Neural cell (in vitro differentiated cells): ENCODE results near the gene RAB3GAP2. TPM values are rescaled to one million over a fixed set of nuclear protein-coding genes. Genes with fewer than 3 reads are reported as not detected.
"Not testable (repeated sequence)": the region's sequence is repeated elsewhere in the genome, so short reads cannot be mapped to it uniquely, and the experiment has no call there.

Experiments
- H2AFZ ChIP-seq: fragments of 200-600, 300-800 bp; sonication (generic), shearing (Covaris generic); 2 replicates; pipeline ENCODE4 v1.6.0; 2014; ENCODE audit warnings: low read depth, mild to moderate bottlenecking, antibody characterized with exemption, low read length, moderate library complexity
- H3F3A ChIP-seq: fragments of 200-600 bp; shearing (Covaris generic); 2 replicates; pipeline ENCODE4 v1.6.1; 2016; ENCODE audit warnings: mild to moderate bottlenecking, moderate library complexity, mixed read lengths, antibody characterized with exemption, low read length; ENCODE audit not compliant: insufficient read depth, poor library complexity, severe bottlenecking
- H3K27ac ChIP-seq: fragments of 200-600, 300-800 bp; sonication (generic), shearing (Covaris generic); 2 replicates; pipeline ENCODE4 v1.5.1; 2014; ENCODE audit warnings: mild to moderate bottlenecking, low read length, moderate library complexity
- H3K27me3 ChIP-seq: fragments of 300-800, 200-600 bp; sonication (generic), shearing (Covaris generic); 2 replicates; pipeline ENCODE4 v1.6.0; 2014; ENCODE audit warnings: mild to moderate bottlenecking, low read depth, low read length, moderate library complexity; ENCODE audit not compliant: insufficient read depth
- H3K36me3 ChIP-seq: fragments of 300-800, 200-600 bp; sonication (generic), shearing (Covaris generic); 2 replicates; pipeline ENCODE4 v1.5.1; 2014; ENCODE audit warnings: mild to moderate bottlenecking, antibody characterized with exemption, low read length, moderate library complexity; ENCODE audit not compliant: insufficient read depth
- H3K4me2 ChIP-seq: fragments of 300-800, 200-600 bp; sonication (generic), shearing (Covaris generic); 2 replicates; pipeline ENCODE4 v1.6.0; 2014; ENCODE audit warnings: mild to moderate bottlenecking, low read length
- H3K4me3 ChIP-seq: fragments of 300-800, 200-600 bp; sonication (generic), shearing (Covaris generic); 2 replicates; pipeline ENCODE4 v1.5.1; 2014; ENCODE audit warnings: mild to moderate bottlenecking, low read length, moderate library complexity
- H3K79me2 ChIP-seq: fragments of 200-600 bp; shearing (Covaris generic); replicated peaks from 2 replicates; pipeline ENCODE4 v1.6.0; 2014; ENCODE audit warnings: mild to moderate bottlenecking, low read length, moderate library complexity; ENCODE audit not compliant: insufficient read depth
- H3K9ac ChIP-seq: fragments of 300-800, 200-600 bp; sonication (generic), shearing (Covaris generic); 2 replicates; pipeline ENCODE4 v1.6.1; 2016; ENCODE audit warnings: mild to moderate bottlenecking, low read length, mixed read lengths
- H3K9me2 ChIP-seq: fragments of 200-600 bp; shearing (Covaris generic); 2 replicates; pipeline ENCODE4 v1.6.1; 2016; ENCODE audit warnings: mild to moderate bottlenecking, low read length, mixed read lengths; ENCODE audit not compliant: insufficient read depth
- H3K9me3 ChIP-seq: fragments of 200-600, 300-800 bp; sonication (generic), shearing (Covaris generic); 2 replicates; pipeline ENCODE4 v1.6.1; 2016; ENCODE audit warnings: mild to moderate bottlenecking, mixed run types, low read length, moderate library complexity, mixed read lengths
- H4K20me1 ChIP-seq: fragments of 200-600 bp; shearing (Covaris generic); 2 replicates; pipeline ENCODE4 v1.6.1; 2016; ENCODE audit warnings: mild to moderate bottlenecking, mixed run types; ENCODE audit not compliant: insufficient read depth
- CTCF ChIP-seq: fragments of 450-650 bp; IDR thresholded peaks from 2 replicates; pipeline ENCODE4 v1.5.1; 2014; ENCODE audit warnings: antibody characterized with exemption, mild to moderate bottlenecking, moderate library complexity; ENCODE audit not compliant: poor library complexity, severe bottlenecking
- EP300 ChIP-seq: fragments of 450-650 bp; conservative IDR thresholded peaks from 2 replicates; pipeline ENCODE4 v1.6.1; 2014; ENCODE audit warnings: antibody characterized with exemption, mild to moderate bottlenecking, moderate library complexity; ENCODE audit not compliant: poor library complexity, severe bottlenecking
- EZH2 ChIP-seq: fragments of 200-600, 300-800 bp; shearing (Covaris generic), sonication (generic); IDR thresholded peaks from 2 replicates; pipeline ENCODE4 v1.6.1; 2014; ENCODE audit warnings: antibody characterized with exemption, low read length, borderline replicate concordance, mild to moderate bottlenecking; ENCODE audit not compliant: insufficient read depth, poor library complexity, severe bottlenecking
- MXI1 ChIP-seq: fragments of 450-650 bp; conservative IDR thresholded peaks from 2 replicates; pipeline ENCODE4 v1.6.1; 2014; ENCODE audit warnings: antibody characterized with exemption, mild to moderate bottlenecking; ENCODE audit not compliant: poor library complexity, severe bottlenecking
- POLR2AphosphoS5 ChIP-seq: IDR thresholded peaks from 2 replicates; pipeline ENCODE4 v1.6.1; 2012
- RAD21 ChIP-seq: fragments of 450-650 bp; conservative IDR thresholded peaks from 2 replicates; pipeline ENCODE4 v1.6.1; 2014; ENCODE audit warnings: antibody characterized with exemption, mild to moderate bottlenecking, moderate library complexity
- REST ChIP-seq: IDR thresholded peaks from 2 replicates; pipeline ENCODE4 v1.6.1; 2012; ENCODE audit warnings: borderline replicate concordance
- SMC3 ChIP-seq: fragments of 450-650 bp; conservative IDR thresholded peaks from 2 replicates; pipeline ENCODE4 v1.6.1; 2014; ENCODE audit warnings: antibody characterized with exemption, mild to moderate bottlenecking, moderate library complexity; ENCODE audit not compliant: poor library complexity
- TAF1 ChIP-seq: IDR thresholded peaks from 2 replicates; pipeline ENCODE4 v1.6.1; 2012; ENCODE audit warnings: low read depth
- polyA plus RNA-seq: library from polyadenylated mRNA; depleted of rRNA; stranded (reverse); fragments of >200 nt; gene quantifications from 2 replicates; pipeline ENCODE4 v1.2.3, GENCODE V29; 2014

RAB3GAP2 gene
- polyA plus RNA-seq, 1 donor from 2014 or later: 39.9 TPM

GRCh38 chr1:220182111-220182510 is 90.1 kb downstream of the RAB3GAP2 start:
- no peak for TF ChIP-seq EP300
- H3K9me2 ChIP-seq: no peaks in the 10 kb centered on the region
- H3F3A ChIP-seq: no peaks in the 10 kb centered on the region
- no peaks in the 10 kb centered on the region for H3K9me3 ChIP-seq
- no peak overlapping the region for H3K27ac ChIP-seq
- no peaks in the 10 kb centered on the region for H4K20me1 ChIP-seq
- no peak overlapping the region for H2AFZ ChIP-seq
- no peaks in the 10 kb centered on the region for H3K27me3 ChIP-seq
- peaks cover 5% of the 10 kb centered on the region for H3K36me3 ChIP-seq
- H3K79me2 ChIP-seq: peaks cover 3% of the 10 kb centered on the region
- H3K4me2 ChIP-seq: no peak overlapping the region
- no peak overlapping the region for H3K4me3 ChIP-seq
- no peak overlapping the region for H3K9ac ChIP-seq

GRCh38 chr1:220176540-220176939 is 95.7 kb downstream of the RAB3GAP2 start:
- H4K20me1 ChIP-seq: no peaks in the 10 kb centered on the region
- H3K36me3 ChIP-seq: peaks cover 8% of the 10 kb centered on the region
- no peaks in the 10 kb centered on the region for H3K9me3 ChIP-seq
- H3K9me2 ChIP-seq: no peaks in the 10 kb centered on the region
- H2AFZ ChIP-seq: no peak overlapping the region
- H3K27ac ChIP-seq: no peak overlapping the region
- no peak overlapping the region for H3K4me2 ChIP-seq
- H3K4me3 ChIP-seq: no peak overlapping the region
- no peak overlapping the region for H3K9ac ChIP-seq
- TF ChIP-seq SMC3 (no peak), RAD21 (no peak), POLR2AphosphoS5 (no peak), CTCF (no peak)
- no peaks in the 10 kb centered on the region for H3K27me3 ChIP-seq
- H3F3A ChIP-seq: no peaks in the 10 kb centered on the region
- peaks cover 3% of the 10 kb centered on the region for H3K79me2 ChIP-seq

- no peak for TF ChIP-seq MXI1
- no peak for TF ChIP-seq RAD21
- no peak for TF ChIP-seq CTCF
- no peak for TF ChIP-seq EP300
- TF ChIP-seq TAF1: no peak
- no peak for TF ChIP-seq REST
- TF ChIP-seq EZH2: no peak
- no peak for TF ChIP-seq SMC3
- no peak for TF ChIP-seq POLR2AphosphoS5
- no peak overlapping the region for H3K27ac ChIP-seq
- no peaks in the 10 kb centered on the region for H3F3A ChIP-seq
- no peaks in the 10 kb centered on the region for H3K9me3 ChIP-seq
- H3K79me2 ChIP-seq: no peaks in the 10 kb centered on the region
- no peak overlapping the region for H2AFZ ChIP-seq
- no peak overlapping the region for H3K4me3 ChIP-seq
- H3K9ac ChIP-seq: no peak overlapping the region
- H3K36me3 ChIP-seq: no peaks in the 10 kb centered on the region
- no peaks in the 10 kb centered on the region for H3K9me2 ChIP-seq
- H3K27me3 ChIP-seq: no peaks in the 10 kb centered on the region
- H3K4me2 ChIP-seq: no peak overlapping the region
- H4K20me1 ChIP-seq: no peaks in the 10 kb centered on the region
Observed at GRCh38 chr1:220170836-220171526, 101.3 kb downstream of the RAB3GAP2 start.

- H3K9me3 ChIP-seq, H3K27ac ChIP-seq, H3K79me2 ChIP-seq, H3K9me2 ChIP-seq, H4K20me1 ChIP-seq, H3K27me3 ChIP-seq, H3K4me2 ChIP-seq, H3F3A ChIP-seq, H3K9ac ChIP-seq, H2AFZ ChIP-seq, H3K4me3 ChIP-seq, H3K36me3 ChIP-seq: not testable (repeated sequence)
Observed at GRCh38 chr1:220169887-220170286, 102.4 kb downstream of the RAB3GAP2 start.
